ENCODE data around the gene LRRC49. TPM values are rescaled to one million over a fixed set of nuclear protein-coding genes. Genes with fewer than 3 reads are reported as not detected.
"Not testable (repeated sequence)": the region's sequence is repeated elsewhere in the genome, so short reads cannot be mapped to it uniquely, and the experiment has no call there.

LRRC49 gene
- total RNA-seq, 2 experiments from 2014 or later: not detected

DNA sequence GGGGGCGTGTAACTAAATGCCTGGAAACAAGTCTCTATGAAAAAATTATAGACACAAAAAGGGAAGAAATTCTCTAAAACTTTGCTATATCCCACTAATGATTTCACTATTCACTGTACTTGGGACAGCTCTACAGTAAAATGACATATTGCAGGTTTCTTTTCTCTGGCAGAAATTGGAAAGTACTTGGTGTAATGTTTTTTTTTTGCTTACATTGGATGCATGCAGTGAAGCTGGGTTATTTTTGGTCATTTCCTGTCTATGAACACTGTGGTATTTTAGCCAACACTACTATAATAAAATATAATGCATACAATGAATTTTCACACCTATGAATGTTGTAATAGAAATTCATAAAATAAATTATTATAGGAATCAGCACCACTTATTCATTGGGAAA is 109.7 kb downstream of the LRRC49 start:
- Histone ChIP-seq H3K27ac (ENCODE audit: low read depth, low read length, poor library complexity, severe bottlenecking) (no peak overlapping the region), H3K4me3 (ENCODE audit: low read depth, low read length, poor library complexity, severe bottlenecking) (no peak overlapping the region), H3K36me3 (ENCODE audit: insufficient read depth, low read length) (no peaks in the 10 kb centered on the region), H3K4me2 (ENCODE audit: low read length) (no peak overlapping the region), H3K4me1 (ENCODE audit: insufficient read depth, low read length, poor library complexity, severe bottlenecking) (no peaks in the 10 kb centered on the region), H2AFZ (ENCODE audit: low read length) (no peak overlapping the region), H4K20me1 (ENCODE audit: insufficient read depth, low read length) (no peaks in the 10 kb centered on the region), H3K79me2 (ENCODE audit: insufficient read depth, low read depth, low read length) (no peaks in the 10 kb centered on the region), H3K9me3 (ENCODE audit: low read length) (no peaks in the 10 kb centered on the region), H3K9me2 (ENCODE audit: insufficient read depth, low read length) (no peaks in the 10 kb centered on the region)
- DNase-seq (ENCODE audit: low spot score): no peak
- intact Hi-C loops (cut with micrococcal nuclease; ENCODE audit: unreplicated experiment): no loop called here
- BruUV-seq (replicated peaks): no TSS peak
- ChIA-PET CTCF (ENCODE audit: unreplicated experiment) (no interaction called here), POLR2A (interaction anchor here (0.7 kb wide), 2 partner anchors 36 to 38 kb away, joined by 3 to 7 read pairs; no protein-coding TSS in a partner anchor)
- TF ChIP-seq, protein P1, sequence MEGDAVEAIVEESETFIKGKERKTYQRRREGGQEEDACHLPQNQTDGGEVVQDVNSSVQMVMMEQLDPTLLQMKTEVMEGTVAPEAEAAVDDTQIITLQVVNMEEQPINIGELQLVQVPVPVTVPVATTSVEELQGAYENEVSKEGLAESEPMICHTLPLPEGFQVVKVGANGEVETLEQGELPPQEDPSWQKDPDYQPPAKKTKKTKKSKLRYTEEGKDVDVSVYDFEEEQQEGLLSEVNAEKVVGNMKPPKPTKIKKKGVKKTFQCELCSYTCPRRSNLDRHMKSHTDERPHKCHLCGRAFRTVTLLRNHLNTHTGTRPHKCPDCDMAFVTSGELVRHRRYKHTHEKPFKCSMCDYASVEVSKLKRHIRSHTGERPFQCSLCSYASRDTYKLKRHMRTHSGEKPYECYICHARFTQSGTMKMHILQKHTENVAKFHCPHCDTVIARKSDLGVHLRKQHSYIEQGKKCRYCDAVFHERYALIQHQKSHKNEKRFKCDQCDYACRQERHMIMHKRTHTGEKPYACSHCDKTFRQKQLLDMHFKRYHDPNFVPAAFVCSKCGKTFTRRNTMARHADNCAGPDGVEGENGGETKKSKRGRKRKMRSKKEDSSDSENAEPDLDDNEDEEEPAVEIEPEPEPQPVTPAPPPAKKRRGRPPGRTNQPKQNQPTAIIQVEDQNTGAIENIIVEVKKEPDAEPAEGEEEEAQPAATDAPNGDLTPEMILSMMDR (conservative IDR thresholded peaks at IDR 0.05; ENCODE audit: low read length): no peak
- TF ChIP-seq EZH2phosphoT487 (IDR thresholded peaks at IDR 0.05; ENCODE audit: borderline replicate concordance, low read depth, low read length): no peak

DNA sequence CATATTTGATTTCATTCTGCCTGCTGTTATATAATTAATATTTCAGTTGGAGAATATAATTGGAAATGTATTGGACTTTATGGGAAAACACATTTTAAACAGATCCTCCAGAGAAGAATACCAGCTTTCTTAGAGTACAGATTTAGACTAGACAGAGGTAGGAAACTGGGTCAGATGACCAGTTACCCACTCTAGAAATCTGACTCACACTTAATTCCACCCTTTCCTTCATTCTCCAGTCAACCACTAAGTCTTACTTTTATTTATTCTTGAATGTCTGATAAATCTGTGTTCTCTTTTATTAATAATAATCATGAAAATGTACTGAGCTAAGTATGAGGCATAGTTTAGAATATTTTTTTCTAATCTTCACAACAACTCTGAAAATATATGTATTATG is 110.7 kb downstream of the LRRC49 start:
- POLR2A ChIA-PET: no interaction called here
- CTCF ChIA-PET (ENCODE audit: unreplicated experiment): no interaction called here
- H3K9me3 ChIP-seq (ENCODE audit: low read length): no peaks in the 10 kb centered on the region
- no peaks in the 10 kb centered on the region for H3K79me2 ChIP-seq (ENCODE audit: insufficient read depth, low read depth, low read length)
- no peaks in the 10 kb centered on the region for H4K20me1 ChIP-seq (ENCODE audit: insufficient read depth, low read length)
- no peaks in the 10 kb centered on the region for H3K36me3 ChIP-seq (ENCODE audit: insufficient read depth, low read length)
- H3K4me2 ChIP-seq (ENCODE audit: low read length): no peak overlapping the region
- no TSS peak for BruUV-seq (replicated peaks)
- DNase-seq (ENCODE audit: low spot score): no peak
- H3K4me1 ChIP-seq (ENCODE audit: insufficient read depth, low read length, poor library complexity, severe bottlenecking): no peaks in the 10 kb centered on the region
- H3K9me2 ChIP-seq (ENCODE audit: insufficient read depth, low read length): no peaks in the 10 kb centered on the region
- intact Hi-C loops (cut with micrococcal nuclease; ENCODE audit: unreplicated experiment): no loop called here
- H3K4me3 ChIP-seq (ENCODE audit: low read depth, low read length, poor library complexity, severe bottlenecking): no peak overlapping the region
- no peak overlapping the region for H2AFZ ChIP-seq (ENCODE audit: low read length)
- no peak overlapping the region for H3K27ac ChIP-seq (ENCODE audit: low read depth, low read length, poor library complexity, severe bottlenecking)
- TF ChIP-seq EZH2phosphoT487 (IDR thresholded peaks at IDR 0.05; ENCODE audit: borderline replicate concordance, low read depth, low read length): no peak
- TF ChIP-seq, protein P1 (conservative IDR thresholded peaks at IDR 0.05; ENCODE audit: low read length): no peak

DNA sequence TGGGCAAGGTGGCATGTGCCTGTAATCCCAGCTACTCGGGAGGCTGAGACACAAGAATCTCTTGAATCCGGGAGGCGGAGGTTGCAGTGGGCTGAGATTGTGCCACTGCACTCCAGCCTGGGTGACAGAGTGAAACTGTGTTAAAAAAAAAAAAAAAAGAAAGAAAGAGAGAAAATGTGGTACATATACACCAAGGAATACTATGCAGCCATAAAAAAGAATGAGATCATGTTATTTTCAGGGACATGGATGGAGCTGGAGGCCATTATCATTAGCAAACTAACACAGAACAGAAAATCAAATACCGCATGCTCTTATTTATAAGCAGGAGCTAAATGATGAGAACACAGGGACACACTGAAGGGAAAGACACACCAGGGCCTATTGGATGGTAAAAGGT is 111.9 kb downstream of the LRRC49 start:
- POLR2A ChIA-PET; CTCF ChIA-PET (ENCODE audit: unreplicated experiment); BruUV-seq (replicated peaks): not testable (repeated sequence)

More for the DNA sequence above, 111.9 kb downstream of the LRRC49 start:
- H3K36me3 ChIP-seq (ENCODE audit: insufficient read depth, low read length); intact Hi-C loops (cut with micrococcal nuclease; ENCODE audit: unreplicated experiment); H3K79me2 ChIP-seq (ENCODE audit: insufficient read depth, low read depth, low read length); H3K27ac ChIP-seq (ENCODE audit: low read depth, low read length, poor library complexity, severe bottlenecking); H2AFZ ChIP-seq (ENCODE audit: low read length); H4K20me1 ChIP-seq (ENCODE audit: insufficient read depth, low read length); H3K9me2 ChIP-seq (ENCODE audit: insufficient read depth, low read length); H3K4me2 ChIP-seq (ENCODE audit: low read length); H3K4me1 ChIP-seq (ENCODE audit: insufficient read depth, low read length, poor library complexity, severe bottlenecking); H3K9me3 ChIP-seq (ENCODE audit: low read length); H3K4me3 ChIP-seq (ENCODE audit: low read depth, low read length, poor library complexity, severe bottlenecking); DNase-seq (ENCODE audit: low spot score): not testable (repeated sequence)
